Raji (cell line): ENCODE measurements around the gene HNRNPF.

Source experiments
- POLR2A ChIP-seq: IDR thresholded peaks from 2 replicates; pipeline ENCODE4 v1.6.1; 2011; ENCODE audit warnings: low read depth, low read length, control low read depth; ENCODE audit not compliant: insufficient read depth

Gene HNRNPF

DNA sequence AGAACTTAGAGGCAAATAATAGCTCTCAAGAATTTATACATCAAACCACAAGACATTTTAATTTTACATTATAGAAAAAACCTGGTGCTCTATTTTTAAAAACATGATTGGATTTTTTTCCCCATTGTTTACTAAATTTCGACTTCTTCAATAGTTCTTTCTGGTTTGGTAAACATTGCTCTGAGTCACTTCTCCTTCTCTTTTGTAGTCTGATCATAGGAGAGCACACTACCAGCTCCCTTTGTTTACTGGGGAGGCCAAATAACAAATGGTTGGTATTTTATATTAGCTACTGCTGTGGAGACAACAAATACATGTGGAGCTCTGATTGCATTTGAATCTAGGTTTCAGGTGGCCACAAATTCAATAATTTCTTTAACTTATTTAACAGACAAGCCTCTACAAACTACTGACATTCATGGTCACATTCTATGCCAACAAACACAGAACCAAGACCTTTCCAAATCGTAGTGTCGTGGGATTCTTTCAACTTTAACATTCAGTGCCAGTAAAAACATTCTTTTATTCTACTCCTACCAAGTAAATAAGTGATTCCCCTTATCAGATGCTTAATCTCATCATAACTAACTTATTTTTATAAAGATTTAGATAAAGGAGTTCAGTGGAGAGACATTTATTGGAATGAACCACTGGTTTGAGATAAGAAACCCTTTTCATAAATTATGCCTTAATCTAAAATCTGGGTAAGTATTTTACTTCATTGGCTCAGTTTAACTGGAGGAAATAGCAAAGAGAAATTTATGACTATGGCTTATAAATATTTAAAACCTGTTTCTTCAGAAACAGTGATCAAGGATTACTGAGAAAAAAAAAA, 55.3 kb downstream of the HNRNPF start:
- no peak for TF ChIP-seq POLR2A

DNA sequence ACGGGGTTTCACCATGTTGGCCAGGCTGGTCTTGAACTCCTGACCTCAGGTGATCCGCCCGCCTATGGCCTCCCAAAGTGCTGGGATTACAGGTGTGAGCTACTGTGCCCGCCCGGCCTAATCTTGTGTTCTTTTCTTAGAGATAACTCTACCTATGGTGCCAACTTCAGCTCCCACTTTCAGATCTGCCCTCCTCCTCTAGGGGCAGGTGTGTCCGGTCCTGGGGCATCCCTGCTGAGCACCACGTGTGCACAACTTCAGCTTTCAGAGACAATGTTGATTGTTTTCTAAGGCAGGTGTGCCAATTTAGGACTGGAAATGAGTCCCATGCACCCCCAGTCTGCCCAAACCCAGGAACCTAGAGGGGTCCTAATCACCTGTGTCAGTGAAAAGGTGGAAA, 56.0 kb downstream of the HNRNPF start:
- TF ChIP-seq POLR2A = no peak

DNA sequence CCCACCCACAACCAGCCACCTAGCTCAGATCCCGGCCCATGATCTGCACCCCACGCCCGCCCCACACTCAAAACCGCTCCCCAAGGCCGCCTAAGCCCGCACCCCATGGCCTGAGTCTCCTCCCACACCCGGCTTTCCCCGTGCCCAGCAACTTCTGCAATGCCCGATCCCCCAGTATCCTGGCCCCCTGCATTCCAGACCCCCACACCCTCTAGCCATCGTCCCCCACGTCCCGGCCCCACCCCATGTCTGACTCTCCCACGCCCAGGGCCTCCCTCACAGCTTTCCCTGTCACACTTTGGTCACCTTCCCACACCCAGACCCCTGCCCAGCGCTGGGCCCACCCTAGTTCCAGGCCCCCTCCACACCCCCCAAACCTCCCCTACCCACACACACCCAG, 57.7 kb downstream of the HNRNPF start:
- TF ChIP-seq POLR2A = no peak

DNA sequence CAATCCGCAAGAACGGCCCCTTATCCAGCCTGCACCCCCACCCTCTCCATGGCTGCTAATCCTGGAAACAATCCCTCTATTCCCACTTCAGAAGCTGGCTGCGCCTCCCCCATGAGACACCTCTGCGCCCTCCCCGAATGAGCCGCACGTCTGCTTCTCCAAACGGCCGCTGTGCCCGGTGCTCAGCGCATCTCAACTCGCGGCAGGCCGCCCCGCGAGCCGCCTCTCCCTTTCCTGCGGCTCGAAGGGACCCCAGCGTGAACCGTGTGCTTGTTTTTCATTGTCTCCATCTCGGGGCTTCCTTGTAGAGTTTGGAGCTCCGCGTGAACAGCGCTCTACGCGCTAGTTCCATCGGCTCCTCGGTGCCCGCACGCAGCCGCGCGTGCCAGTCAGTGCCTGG, 58.3 kb downstream of the HNRNPF start:
- TF ChIP-seq POLR2A = no peak

DNA sequence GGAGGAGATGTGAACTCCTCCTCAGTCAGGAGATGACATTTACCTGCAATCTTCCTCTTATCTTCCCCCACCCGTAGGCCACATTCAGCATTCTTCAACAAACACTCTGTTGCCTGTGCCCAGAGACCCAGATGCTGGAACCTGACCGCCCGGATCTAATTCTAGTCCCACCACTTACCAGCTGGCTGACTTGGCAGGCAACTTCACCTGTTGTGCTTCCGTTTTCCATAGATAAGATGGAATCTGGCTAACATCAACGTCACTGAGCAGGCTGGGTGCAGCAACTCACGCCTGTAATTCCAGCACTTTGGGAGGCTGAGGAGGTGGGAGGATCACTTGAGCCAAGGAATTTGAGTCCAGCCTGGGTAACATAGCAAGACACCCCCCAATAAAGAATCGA, 58.8 kb downstream of the HNRNPF start:
- TF ChIP-seq POLR2A = no peak

DNA sequence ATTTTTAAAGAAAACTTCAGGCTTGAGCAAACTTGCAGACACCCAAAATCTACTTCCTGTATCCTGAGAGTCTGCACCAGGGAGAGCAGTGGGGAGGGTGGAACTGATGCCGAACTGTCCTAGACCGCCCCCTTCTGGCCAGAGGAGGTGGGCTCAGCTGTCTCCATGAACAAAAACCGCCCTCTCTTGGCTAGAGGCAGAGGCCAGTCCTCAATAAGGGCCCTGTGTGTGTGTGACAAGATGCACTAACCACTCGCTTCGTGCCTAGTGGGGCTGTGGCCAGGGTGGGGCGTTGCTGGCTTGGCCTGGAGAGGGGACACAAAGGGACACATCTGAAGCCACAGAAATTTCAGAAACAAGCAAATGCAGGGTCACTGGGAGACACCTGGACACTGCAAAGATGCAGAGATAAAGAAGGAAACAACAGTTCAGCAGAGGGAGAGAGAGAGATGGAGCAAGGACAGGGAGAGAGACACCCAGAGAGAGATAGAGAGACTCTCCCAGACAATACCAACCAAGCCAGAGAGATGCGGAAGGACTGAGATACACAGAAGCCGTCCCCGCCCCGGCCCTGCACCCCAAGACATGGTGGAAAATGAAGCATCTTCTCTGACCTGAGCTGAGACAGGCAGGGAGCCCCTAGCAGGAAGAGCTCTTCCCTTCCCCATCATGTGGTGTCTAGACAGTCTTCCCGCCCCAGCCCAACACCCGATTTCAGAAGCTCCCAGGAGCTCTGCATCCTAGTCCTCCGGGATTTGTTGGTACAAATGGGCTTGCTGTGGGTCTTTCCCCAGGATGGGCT, 60.3 kb downstream of the HNRNPF start:
- TF ChIP-seq POLR2A = no peak

DNA sequence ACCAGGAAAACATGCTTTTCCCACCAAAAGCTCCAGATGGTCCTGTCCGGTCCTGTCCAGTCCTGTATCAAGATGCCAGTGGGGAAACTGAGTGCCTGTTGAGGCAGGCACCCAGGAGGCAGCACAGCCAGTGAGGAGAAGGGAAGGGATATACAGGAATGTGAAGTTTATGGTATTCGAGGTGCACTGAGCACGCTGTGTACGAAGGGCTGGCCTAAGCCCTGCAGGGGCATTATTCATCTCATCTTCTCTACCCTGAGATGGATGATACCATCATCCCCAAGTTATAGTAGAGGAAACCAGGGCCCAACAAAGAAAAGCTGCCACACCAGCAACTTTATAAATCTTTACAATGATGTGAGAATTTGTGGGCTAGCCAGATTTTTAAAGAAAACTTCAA, 61.0 kb downstream of the HNRNPF start:
- TF ChIP-seq POLR2A = no peak

DNA sequence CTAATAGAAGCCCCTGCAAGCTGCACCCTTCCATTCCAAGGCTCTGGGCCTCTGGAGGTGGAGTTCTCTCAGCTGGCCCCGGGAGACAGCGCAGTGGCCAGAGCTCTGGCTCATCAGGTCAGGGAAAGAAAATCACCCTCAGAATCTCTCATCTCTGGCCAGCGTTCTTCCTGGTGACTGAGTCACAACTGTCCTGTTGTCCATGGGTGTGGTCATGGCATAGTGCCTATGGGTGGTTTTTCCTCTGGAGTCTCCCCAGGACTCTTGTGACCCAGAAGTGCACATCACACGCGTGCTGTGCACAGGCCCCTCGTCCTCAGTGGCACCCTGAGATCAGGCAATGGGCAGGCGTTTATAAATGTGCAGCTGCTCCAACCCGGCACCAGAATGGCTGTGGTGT, 64.9 kb downstream of the HNRNPF start:
- no peak for TF ChIP-seq POLR2A

DNA sequence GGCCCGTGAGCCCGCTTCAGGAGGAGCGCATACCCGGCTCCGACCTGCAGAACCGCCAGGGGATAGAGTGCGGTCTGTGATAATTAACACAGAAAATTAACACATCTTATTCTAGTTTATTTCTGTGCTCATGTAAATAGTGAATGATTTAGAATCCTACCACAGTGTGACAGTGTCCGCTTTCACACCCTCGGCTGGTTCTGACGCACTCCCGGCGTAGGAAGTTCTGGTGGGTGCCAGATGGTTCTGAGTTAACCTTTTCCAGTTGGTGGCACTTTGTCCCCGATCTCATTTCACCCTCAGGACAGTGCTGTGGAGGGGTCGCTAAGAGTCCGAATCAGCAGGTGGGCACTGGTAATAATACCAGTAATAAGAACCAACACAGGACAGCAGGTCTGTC, 65.9 kb downstream of the HNRNPF start:
- no peak for TF ChIP-seq POLR2A

DNA sequence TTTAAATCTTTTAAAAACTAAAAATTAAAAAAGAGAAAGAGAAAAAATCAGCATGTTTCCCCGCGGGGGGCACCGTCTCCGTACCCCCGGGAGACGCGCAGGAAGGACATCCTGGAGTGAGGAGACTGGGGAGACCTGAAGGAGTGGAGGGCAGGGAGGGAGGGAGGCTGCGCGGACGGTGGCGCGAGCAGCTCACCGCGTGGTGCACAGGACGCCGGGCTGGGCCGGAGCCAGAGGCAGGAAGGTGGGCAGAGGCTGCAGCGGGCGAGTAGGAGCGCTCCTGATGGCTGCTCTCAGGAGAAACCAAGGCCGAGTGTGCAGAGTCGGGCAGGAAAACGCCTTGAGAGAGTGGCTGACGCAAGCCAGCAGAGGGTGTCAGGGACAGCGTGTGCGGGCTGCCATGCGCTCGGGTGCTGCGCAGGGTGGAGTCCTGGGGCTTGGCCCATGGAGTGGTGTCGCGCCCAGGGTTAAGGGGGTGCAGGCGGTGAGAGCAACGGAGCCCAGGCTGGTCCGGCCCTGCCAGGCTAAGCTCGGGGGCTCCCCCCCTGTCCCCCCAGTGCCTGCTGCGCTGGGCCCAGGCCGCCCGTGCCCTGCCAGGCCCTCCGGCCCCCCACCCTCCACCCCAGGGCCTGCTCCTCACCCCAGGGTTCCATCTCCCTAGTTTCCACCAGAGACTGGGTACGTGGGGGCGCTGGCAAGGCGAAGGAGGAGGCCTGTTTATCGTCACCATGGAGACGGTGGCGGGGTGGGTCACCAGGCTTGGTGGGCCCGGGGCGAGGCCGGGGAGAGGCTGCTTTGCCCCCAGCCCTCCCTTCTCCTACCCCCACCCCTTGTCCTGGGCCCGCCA, 66.5 kb downstream of the HNRNPF start:
- TF ChIP-seq POLR2A = no peak

DNA sequence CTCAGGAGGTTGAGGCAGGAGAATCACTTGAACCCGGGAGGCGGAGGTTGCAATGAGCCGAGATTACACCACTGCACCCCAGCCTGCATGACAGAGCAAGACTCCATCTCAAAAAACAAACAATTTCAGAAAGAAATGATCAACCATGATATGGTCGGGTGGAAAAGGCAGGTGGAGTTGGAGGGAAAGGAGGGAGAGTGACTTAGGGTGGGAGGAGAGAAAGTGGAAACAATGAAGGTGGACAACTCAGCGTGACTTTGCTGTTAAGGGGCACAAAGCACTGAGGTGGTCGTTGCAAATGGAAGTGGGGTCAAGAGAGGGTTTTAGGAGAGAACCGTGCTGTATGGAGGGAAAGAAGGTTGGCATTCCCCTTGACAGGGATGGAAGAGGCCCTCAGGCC, 67.5 kb downstream of the HNRNPF start:
- TF ChIP-seq POLR2A = no peak

DNA sequence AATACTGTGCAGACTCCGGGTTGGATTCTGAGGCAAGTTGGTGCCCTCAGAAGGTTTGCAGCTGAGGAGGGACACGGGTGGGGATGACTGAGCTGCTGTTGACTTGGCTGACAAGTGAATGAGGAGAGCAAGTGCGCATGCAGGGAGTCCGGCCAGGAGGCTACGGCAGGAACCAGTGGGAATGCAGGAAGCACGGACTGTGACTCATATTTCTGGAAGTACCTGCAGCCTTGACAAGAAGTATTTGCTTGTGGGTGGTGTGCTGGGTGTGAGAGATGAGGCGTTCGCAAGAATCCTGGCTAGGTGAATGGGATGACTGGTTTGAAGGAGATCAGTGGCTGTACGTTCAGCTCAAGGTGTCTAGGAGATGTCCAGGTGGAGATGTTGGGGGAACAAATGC, 68.4 kb downstream of the HNRNPF start:
- TF ChIP-seq POLR2A = no peak

DNA sequence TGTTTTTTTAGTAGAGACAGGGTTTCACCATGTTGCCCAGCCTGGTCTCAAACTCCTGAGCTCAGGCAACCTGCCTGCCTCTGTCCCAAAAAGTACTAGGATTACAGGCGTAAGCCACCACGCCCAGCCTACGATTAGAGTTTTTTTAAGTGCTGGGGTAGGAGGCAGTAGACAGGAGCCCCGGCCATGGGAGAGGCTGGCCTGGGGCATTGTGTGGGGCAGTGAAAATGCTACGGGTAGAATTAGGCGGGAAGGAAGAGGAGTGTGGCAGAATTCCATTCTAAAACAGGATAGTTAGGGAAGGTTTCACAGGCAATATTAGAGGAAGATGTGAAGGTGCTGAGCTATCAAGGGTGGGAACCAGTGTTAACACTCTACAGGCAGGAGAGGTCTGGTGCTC, 68.9 kb downstream of the HNRNPF start:
- no peak for TF ChIP-seq POLR2A

DNA sequence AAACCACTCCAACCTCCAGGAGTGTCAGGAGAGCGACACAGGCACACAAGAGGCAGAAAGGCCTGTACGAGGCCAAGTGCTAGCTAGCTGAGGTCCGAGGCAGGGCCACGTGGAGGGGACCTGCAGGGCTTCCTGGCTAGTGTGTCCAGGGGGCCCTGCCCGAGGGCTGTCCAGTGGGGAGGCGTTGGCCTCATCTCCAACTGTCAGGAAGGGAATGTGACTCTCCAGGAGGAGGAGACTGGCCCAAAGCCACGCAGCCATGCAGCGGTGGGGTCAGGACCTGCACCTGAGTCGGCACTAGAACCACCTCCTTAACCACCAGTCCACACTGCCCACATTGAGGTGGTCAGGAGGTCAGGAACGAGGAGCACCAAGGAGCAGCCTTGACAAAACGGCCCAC, 69.8 kb downstream of the HNRNPF start:
- no peak for TF ChIP-seq POLR2A

DNA sequence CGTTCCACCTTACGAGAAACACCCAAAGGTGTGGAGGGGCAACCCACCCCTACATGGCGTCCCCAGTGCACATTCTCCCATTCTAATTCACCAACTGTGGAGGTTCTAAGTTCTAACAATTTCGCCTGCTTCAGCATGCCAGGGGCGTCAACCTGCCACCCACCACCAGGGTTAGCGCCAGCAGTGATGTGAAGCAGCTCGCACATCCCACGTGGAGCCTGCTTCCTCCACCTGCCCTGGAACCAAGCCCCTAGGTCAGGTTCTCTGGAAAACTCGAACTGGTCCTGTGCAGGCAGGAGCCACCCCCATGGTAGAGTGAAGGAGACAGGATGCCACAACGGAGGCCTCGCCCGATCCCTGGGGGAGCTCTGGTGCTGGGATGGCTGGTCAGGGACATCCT, 70.9 kb downstream of the HNRNPF start:
- no peak for TF ChIP-seq POLR2A
